Measurements from ENCODE around the gene RCAN2. TPM values are rescaled to one million over a fixed set of nuclear protein-coding genes. Genes with fewer than 3 reads are reported as not detected.
"Not testable (repeated sequence)": the region's sequence is repeated elsewhere in the genome, so short reads cannot be mapped to it uniquely, and the experiment has no call there.

The RCAN2 gene
- total RNA-seq, 1 experiment from 2014 or later, result not detected

GRCh38 chr6:46366190-46366900, 124.9 kb downstream of the RCAN2 start:
- DNase-seq (ENCODE audit: low spot score), result no peak
- in situ Hi-C loops (cut with HindIII; ENCODE audit: low sequenced_read_pairs), result no loop called here

DNA sequence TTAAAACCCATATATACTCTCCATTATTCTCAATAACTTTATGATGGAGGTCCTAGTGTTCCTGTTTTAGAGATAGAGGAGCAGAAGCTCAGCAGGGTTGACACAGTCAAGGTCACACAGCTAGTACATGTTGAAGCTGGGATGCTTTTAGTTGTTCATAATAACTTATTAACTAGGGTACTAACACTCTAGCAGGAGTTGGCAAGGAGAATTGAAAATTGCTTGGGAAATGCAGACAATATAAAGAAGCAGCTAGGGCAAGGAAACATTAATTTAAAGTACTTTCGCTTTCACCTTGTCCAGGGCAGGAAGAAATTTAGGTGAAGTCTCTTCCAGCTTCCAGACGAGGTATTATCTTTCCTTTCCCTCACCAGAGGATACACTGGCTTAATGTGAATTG, 133.7 kb downstream of the RCAN2 start:
- in situ Hi-C loops (cut with HindIII; ENCODE audit: low sequenced_read_pairs), result no loop called here
- no peak for DNase-seq (ENCODE audit: low spot score)

GRCh38 chr6:46356543-46356942, 134.7 kb downstream of the RCAN2 start:
- DNase-seq (ENCODE audit: low spot score), result no peak

DNA sequence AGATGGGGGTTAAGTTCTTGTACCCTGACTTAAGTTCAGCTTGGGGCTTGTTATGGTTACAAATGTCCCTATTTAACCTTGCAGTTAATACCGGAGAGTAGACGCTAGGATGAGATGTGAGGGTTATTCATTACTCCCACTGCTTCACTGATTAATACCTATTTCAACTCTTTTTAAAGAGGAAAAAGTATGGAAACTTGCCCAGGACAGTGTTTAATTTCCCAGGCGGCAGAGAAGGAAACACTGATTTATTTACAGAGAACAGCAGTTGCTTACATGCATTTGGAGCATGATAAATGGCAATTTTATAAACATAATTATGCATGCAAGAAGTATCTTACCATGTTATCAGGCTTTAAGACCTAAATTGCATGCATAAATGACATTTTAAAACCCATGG, 137.7 kb downstream of the RCAN2 start:
- DNase-seq (ENCODE audit: low spot score), result no peak
- in situ Hi-C loops (cut with HindIII; ENCODE audit: low sequenced_read_pairs), result no loop called here

More at GRCh38 chr6:46356543-46356942, 134.7 kb downstream of the RCAN2 start:
- in situ Hi-C loops (cut with HindIII; ENCODE audit: low sequenced_read_pairs), result no loop called here

- DNase-seq (ENCODE audit: low spot score), result no peak
- in situ Hi-C loops (cut with HindIII; ENCODE audit: low sequenced_read_pairs), result no loop called here
Observed at GRCh38 chr6:46352541-46353268, 138.5 kb downstream of the RCAN2 start.

GRCh38 chr6:46350714-46351113, 140.5 kb downstream of the RCAN2 start:
- DNase-seq (ENCODE audit: low spot score), result no peak
- in situ Hi-C loops (cut with HindIII; ENCODE audit: low sequenced_read_pairs), result no loop called here

- in situ Hi-C loops (cut with HindIII; ENCODE audit: low sequenced_read_pairs), result no loop called here
- no peak for DNase-seq (ENCODE audit: low spot score)
Observed at GRCh38 chr6:46347669-46348068, 143.6 kb downstream of the RCAN2 start.

DNA sequence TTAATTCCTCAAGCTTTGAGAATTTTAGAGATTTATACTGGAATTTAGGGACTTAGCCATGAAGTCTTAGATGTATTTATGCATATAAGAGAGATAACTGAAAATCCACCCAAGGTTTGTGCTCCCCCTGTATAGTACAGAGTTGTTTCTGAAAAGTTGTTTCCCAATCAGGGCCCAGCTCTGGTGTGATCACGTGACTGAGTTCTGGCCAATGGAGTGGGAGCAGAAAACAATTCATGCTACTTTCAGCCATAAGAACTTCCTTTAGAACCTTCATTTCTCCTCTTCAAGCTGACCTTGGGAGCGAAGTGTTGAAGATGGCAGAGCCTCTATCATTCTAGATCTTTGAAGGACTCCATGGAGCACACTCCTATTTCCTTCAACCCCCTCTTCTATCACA, 151.0 kb downstream of the RCAN2 start:
- in situ Hi-C loops (cut with HindIII; ENCODE audit: low sequenced_read_pairs), result no loop called here
- no peak for DNase-seq (ENCODE audit: low spot score)

- in situ Hi-C loops (cut with HindIII; ENCODE audit: low sequenced_read_pairs), result no loop called here
- DNase-seq (ENCODE audit: low spot score), result no peak
Observed at GRCh38 chr6:46338131-46338530, 153.1 kb downstream of the RCAN2 start.

GRCh38 chr6:46334442-46334841, 156.8 kb downstream of the RCAN2 start:
- DNase-seq (ENCODE audit: low spot score), result no peak
- in situ Hi-C loops (cut with HindIII; ENCODE audit: low sequenced_read_pairs), result no loop called here

GRCh38 chr6:46333481-46333880, 157.8 kb downstream of the RCAN2 start:
- in situ Hi-C loops (cut with HindIII; ENCODE audit: low sequenced_read_pairs), result no loop called here
- DNase-seq (ENCODE audit: low spot score), result no peak

GRCh38 chr6:46332448-46332847, 158.8 kb downstream of the RCAN2 start:
- DNase-seq (ENCODE audit: low spot score); in situ Hi-C loops (cut with HindIII; ENCODE audit: low sequenced_read_pairs): not testable (repeated sequence)

DNA sequence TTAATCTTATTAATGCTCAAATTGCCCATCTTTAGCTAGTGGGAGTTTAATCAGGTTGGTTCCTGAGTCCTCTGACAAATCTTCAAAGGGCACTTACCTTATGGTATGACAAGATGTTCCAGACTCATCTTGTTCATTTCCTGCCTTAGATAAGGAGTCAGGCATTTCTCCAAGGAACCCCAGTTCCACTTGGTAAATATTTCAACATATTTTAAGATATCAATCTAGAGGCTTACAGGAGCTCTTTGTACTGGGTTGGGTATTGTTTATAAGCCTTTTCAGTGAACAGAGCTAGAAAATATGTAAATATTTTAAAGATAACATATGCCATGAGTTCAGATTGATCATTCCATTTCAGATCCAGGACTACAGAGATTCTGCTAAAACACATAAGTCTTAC, 159.8 kb downstream of the RCAN2 start:
- in situ Hi-C loops (cut with HindIII; ENCODE audit: low sequenced_read_pairs), result no loop called here
- DNase-seq (ENCODE audit: low spot score), result no peak

DNA sequence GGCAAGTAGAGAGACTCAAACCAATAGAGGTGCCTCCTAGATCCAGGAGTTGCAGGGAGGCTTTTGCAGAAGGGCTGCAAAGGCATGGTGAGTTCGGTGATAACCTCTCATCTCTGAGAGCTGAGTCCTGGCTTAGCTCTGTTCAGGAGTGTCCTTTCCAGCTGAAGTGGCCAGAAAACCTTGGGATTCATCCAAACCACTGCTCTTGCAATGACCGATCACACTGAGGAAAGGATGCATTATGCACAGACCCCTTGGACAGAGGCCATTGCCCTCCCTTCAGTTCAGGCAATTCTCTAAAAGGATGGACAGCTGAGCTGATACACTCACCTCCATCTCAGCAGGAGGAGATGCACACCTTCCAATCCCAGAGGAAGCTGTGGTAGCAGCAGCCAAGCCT, 161.7 kb downstream of the RCAN2 start:
- DNase-seq (ENCODE audit: low spot score), result no peak
- in situ Hi-C loops (cut with HindIII; ENCODE audit: low sequenced_read_pairs), result no loop called here

- in situ Hi-C loops (cut with HindIII; ENCODE audit: low sequenced_read_pairs), result no loop called here
- DNase-seq (ENCODE audit: low spot score), result no peak
Observed at GRCh38 chr6:46327779-46328178, 163.5 kb downstream of the RCAN2 start.

DNA sequence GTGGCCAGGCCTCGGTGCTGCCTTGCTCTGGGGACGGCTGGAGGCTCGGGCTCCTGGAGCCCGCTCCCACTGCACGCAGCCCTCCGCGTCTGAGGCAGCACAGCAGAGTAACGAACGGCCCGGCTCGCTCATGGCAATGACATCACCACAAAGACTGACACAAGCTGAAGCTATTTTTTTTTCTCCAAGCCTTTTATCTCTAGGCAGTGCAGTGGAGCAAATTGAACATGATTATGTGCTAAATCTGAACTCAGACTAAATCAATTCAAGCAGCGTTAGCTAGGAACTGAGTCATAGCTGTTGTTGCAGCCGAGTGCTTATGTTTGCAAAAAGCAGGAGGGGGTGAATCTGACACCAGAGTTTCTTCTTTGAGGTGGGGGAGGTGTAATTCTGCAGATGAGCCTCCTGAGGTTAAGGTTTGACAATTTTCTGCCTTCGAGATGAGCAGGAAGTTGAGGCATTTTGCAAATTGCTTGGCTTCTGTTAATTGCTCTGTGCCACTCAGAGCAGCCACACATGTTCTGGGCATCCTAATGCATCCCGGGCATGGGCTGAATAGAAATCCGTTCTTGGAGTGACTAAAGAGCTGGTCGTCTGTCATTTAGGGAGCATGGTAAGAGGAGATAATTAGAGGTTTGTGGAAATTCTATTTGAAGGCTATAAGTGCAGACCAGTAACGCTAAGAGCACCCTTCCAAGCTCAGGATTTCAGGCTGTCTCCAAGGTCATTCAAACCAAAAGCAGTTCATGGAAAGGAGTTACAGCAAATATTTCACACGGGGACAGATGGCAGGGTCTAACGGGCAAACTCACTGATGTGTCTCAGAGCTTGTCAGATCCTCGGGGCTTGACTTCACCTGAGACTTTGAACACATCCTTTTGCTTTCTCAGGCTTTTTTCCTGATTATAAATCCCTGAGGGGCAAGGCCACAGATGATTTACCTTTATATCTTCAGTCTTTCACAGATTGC, 165.4 kb downstream of the RCAN2 start:
- DNase-seq (ENCODE audit: low spot score), result peak; percentile 51

GRCh38 chr6:46324706-46325105, 166.5 kb downstream of the RCAN2 start:
- DNase-seq (ENCODE audit: low spot score), result no peak
- in situ Hi-C loops (cut with HindIII; ENCODE audit: low sequenced_read_pairs), result no loop called here

More for the DNA sequence above, 165.4 kb downstream of the RCAN2 start:
- in situ Hi-C loops (cut with HindIII; ENCODE audit: low sequenced_read_pairs), result no loop called here

GRCh38 chr6:46323966-46324622, 167.2 kb downstream of the RCAN2 start:
- in situ Hi-C loops (cut with HindIII; ENCODE audit: low sequenced_read_pairs), result no loop called here
- DNase-seq (ENCODE audit: low spot score), result peak; percentile 16

- no peak for DNase-seq (ENCODE audit: low spot score)
- in situ Hi-C loops (cut with HindIII; ENCODE audit: low sequenced_read_pairs), result no loop called here
Observed at GRCh38 chr6:46323312-46323965, 167.8 kb downstream of the RCAN2 start.
